ENCODE results near the gene ANO3. TPM values are rescaled to one million over a fixed set of nuclear protein-coding genes. Genes with fewer than 3 reads are reported as not detected.
A peak's percentile ranks its signal among the peaks of the same experiment; 100 is the strongest.

ANO3 gene
- total and polyA plus RNA-seq, 2 donors (not counting 1 experiment from before 2014, with no cell fraction given): not detected

DNA sequence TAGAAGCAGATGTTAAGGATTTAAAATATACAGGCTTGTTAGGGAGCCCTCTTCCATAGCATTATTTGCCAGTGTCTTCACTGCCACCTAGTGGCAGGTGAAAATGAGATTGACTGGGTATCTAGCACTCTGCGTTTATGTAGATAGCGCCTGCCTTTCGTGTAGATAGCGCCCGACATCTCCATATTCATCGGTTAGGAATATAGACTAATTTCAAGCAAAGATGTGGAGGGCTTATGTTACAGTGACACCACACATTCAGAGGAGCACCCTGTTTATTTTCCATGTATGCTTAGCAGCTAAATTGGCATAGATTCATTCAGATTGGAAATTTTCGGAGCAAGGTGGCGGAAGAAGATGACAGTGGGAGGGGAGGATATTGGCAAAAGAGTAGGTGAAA, 318.0 kb downstream of the ANO3 start:
- peak; percentile 21 for DNase-seq
- no peaks in the 10 kb centered on the region for H3K4me1 Mint-ChIP-seq
- Histone ChIP-seq H3K9ac (ENCODE audit: low read length) (no peak overlapping the region), H3K27ac (ENCODE audit: low read length in 2 of 2) (no peak overlapping the region), H3K9me3 (ENCODE audit: control extremely low read depth in 1 of 3, control insufficient read depth in 2 of 3, insufficient read depth in 1 of 3, low read length in 2 of 3) (no peaks in the 10 kb centered on the region), H3K27me3 (replicated peaks in 1 of 4; ENCODE audit: control extremely low read depth in 1 of 4, control insufficient read depth in 3 of 4, insufficient read depth in 4 of 4, low read length in 3 of 4) (no peaks in the 10 kb centered on the region), H3K4me2 (replicated peaks; ENCODE audit: low read depth, low read length, poor library complexity, severe bottlenecking) (no peak overlapping the region), H3K79me2 (ENCODE audit: control insufficient read depth, insufficient read depth, low read length) (no peaks in the 10 kb centered on the region), H3K4me3 (ENCODE audit: control extremely low read depth in 1 of 5, extremely low read depth in 1 of 5, insufficient read depth in 1 of 5, low read depth in 2 of 5, low read length in 4 of 5) (no peak overlapping the region), H2AFZ (ENCODE audit: insufficient read depth, low read depth, low read length, poor library complexity, severe bottlenecking) (no peak overlapping the region), H3K36me3 (replicated peaks in 1 of 2; ENCODE audit: control extremely low read depth in 1 of 2, control insufficient read depth in 1 of 2, extremely low read depth in 1 of 2, insufficient read depth in 2 of 2, low read length in 1 of 2) (no peaks in the 10 kb centered on the region), H3K4me1 (ENCODE audit: control insufficient read depth in 2 of 2, insufficient read depth in 2 of 2, low read length in 2 of 2) (no peaks in the 10 kb centered on the region), H4K20me1 (ENCODE audit: control insufficient read depth, insufficient read depth, low read length, poor library complexity, severe bottlenecking) (no peaks in the 10 kb centered on the region)
- ATAC-seq (ENCODE audit: low read depth): peak; percentile 39
- TF ChIP-seq, protein P1, sequence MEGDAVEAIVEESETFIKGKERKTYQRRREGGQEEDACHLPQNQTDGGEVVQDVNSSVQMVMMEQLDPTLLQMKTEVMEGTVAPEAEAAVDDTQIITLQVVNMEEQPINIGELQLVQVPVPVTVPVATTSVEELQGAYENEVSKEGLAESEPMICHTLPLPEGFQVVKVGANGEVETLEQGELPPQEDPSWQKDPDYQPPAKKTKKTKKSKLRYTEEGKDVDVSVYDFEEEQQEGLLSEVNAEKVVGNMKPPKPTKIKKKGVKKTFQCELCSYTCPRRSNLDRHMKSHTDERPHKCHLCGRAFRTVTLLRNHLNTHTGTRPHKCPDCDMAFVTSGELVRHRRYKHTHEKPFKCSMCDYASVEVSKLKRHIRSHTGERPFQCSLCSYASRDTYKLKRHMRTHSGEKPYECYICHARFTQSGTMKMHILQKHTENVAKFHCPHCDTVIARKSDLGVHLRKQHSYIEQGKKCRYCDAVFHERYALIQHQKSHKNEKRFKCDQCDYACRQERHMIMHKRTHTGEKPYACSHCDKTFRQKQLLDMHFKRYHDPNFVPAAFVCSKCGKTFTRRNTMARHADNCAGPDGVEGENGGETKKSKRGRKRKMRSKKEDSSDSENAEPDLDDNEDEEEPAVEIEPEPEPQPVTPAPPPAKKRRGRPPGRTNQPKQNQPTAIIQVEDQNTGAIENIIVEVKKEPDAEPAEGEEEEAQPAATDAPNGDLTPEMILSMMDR (IDR thresholded peaks at IDR 0.05): peak; percentile 55
- TF ChIP-seq EZH2 (IDR thresholded peaks at IDR 0.05; ENCODE audit: borderline replicate concordance, insufficient read depth, low read depth, low read length, poor library complexity, severe bottlenecking): no peak
- peaks cover 2% of the 10 kb centered on the region for H3K27me3 Mint-ChIP-seq
- no peak overlapping the region for H3K27ac Mint-ChIP-seq
- POLR2A ChIA-PET: no interaction called here
- no peak overlapping the region for H3K4me3 Mint-ChIP-seq
- CTCF ChIA-PET: interaction anchor here (0.7 kb wide), 1 partner anchor 10 kb away, joined by 3 read pairs; no protein-coding TSS in a partner anchor
- WGBS (ENCODE audit: insufficient coverage): 93% methylated on average over 2 of the region's 8 CpGs
- intact Hi-C loops (cut with micrococcal nuclease): no loop called here
- no peaks in the 10 kb centered on the region for H3K9me3 Mint-ChIP-seq (ENCODE audit: insufficient read depth)

DNA sequence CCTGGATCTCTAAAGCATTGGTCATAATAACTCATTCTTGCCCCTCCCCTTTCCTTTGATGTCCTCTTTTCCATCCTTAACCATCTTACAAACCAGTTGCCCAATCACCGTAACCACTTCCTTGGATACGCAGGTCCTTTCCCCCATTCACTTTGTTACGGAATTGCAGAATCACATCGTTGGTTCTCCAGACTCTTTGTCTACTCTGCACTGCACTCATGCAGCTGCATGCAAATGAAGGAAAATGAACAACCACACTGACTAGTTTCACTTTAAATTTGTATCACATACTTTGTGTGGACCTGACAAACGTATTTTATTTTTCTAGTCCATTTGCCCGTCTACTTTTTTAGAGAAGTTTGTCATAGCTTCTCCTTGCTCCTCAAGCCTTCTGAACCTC, 320.0 kb downstream of the ANO3 start:
- H4K20me1 ChIP-seq (ENCODE audit: control insufficient read depth, insufficient read depth, low read length, poor library complexity, severe bottlenecking): no peaks in the 10 kb centered on the region
- ChIA-PET POLR2A (no interaction called here), CTCF (no interaction called here)
- no peak overlapping the region for H3K9ac ChIP-seq (ENCODE audit: low read length)
- H3K4me1 ChIP-seq (ENCODE audit: control insufficient read depth in 2 of 2, insufficient read depth in 2 of 2, low read length in 2 of 2): no peaks in the 10 kb centered on the region
- peaks cover 2% of the 10 kb centered on the region for H3K27me3 Mint-ChIP-seq
- no peak overlapping the region for H3K4me3 ChIP-seq (ENCODE audit: control extremely low read depth in 1 of 5, extremely low read depth in 1 of 5, insufficient read depth in 1 of 5, low read depth in 2 of 5, low read length in 4 of 5)
- no peaks in the 10 kb centered on the region for H3K27me3 ChIP-seq (replicated peaks in 1 of 4; ENCODE audit: control extremely low read depth in 1 of 4, control insufficient read depth in 3 of 4, insufficient read depth in 4 of 4, low read length in 3 of 4)
- no peak overlapping the region for H3K27ac Mint-ChIP-seq
- DNase-seq (no peak), ATAC-seq (ENCODE audit: low read depth) (no peak)
- TF ChIP-seq, protein P1 (IDR thresholded peaks at IDR 0.05): no peak
- TF ChIP-seq EZH2 (IDR thresholded peaks at IDR 0.05; ENCODE audit: borderline replicate concordance, insufficient read depth, low read depth, low read length, poor library complexity, severe bottlenecking): no peak
- no peaks in the 10 kb centered on the region for H3K36me3 ChIP-seq (replicated peaks in 1 of 2; ENCODE audit: control extremely low read depth in 1 of 2, control insufficient read depth in 1 of 2, extremely low read depth in 1 of 2, insufficient read depth in 2 of 2, low read length in 1 of 2)
- no peaks in the 10 kb centered on the region for H3K9me3 Mint-ChIP-seq (ENCODE audit: insufficient read depth)
- no peak overlapping the region for H3K4me2 ChIP-seq (replicated peaks; ENCODE audit: low read depth, low read length, poor library complexity, severe bottlenecking)
- H3K4me3 Mint-ChIP-seq: no peak overlapping the region
- H2AFZ ChIP-seq (ENCODE audit: insufficient read depth, low read depth, low read length, poor library complexity, severe bottlenecking): no peak overlapping the region
- 86% methylated on average over 5 of the region's 6 CpGs for WGBS (ENCODE audit: insufficient coverage)
- H3K79me2 ChIP-seq (ENCODE audit: control insufficient read depth, insufficient read depth, low read length): no peaks in the 10 kb centered on the region
- intact Hi-C loops (cut with micrococcal nuclease): no loop called here
- H3K9me3 ChIP-seq (ENCODE audit: control extremely low read depth in 1 of 3, control insufficient read depth in 2 of 3, insufficient read depth in 1 of 3, low read length in 2 of 3): no peaks in the 10 kb centered on the region
- H3K4me1 Mint-ChIP-seq: no peaks in the 10 kb centered on the region
- no peak overlapping the region for H3K27ac ChIP-seq (ENCODE audit: low read length in 2 of 2)
